Stimulated activated naive CD8-positive, alpha-beta T cell treated with anti-CD3 and anti-CD28 coated beads, Interleukin-15, Interleukin-2, amounts not matched to agents 100 ng/mL and 50 ng/mL, for 24 hours (primary cell): ENCODE data around the gene COL27A1.

ENCODE experiments used
- H3K27ac Mint-ChIP-seq: one replicate; pipeline ENCODE4 v1.8.0; 2021; ENCODE audit warnings: mild to moderate bottlenecking, mixed read lengths
- H3K27me3 Mint-ChIP-seq: one replicate; pipeline ENCODE4 v1.8.0; 2021; ENCODE audit warnings: mixed read lengths
- H3K36me3 Mint-ChIP-seq: one replicate; pipeline ENCODE4 v1.8.0; 2021; ENCODE audit warnings: low read depth, mixed read lengths
- H3K4me1 Mint-ChIP-seq: one replicate; pipeline ENCODE4 v1.8.0; 2021; ENCODE audit warnings: low read depth, mixed read lengths
- H3K4me3 Mint-ChIP-seq: one replicate; pipeline ENCODE4 v1.8.0; 2021; ENCODE audit warnings: mild to moderate bottlenecking, mixed read lengths
- H3K9me3 Mint-ChIP-seq: one replicate; pipeline ENCODE4 v1.8.0; 2021; ENCODE audit warnings: mixed read lengths

Gene COL27A1

DNA sequence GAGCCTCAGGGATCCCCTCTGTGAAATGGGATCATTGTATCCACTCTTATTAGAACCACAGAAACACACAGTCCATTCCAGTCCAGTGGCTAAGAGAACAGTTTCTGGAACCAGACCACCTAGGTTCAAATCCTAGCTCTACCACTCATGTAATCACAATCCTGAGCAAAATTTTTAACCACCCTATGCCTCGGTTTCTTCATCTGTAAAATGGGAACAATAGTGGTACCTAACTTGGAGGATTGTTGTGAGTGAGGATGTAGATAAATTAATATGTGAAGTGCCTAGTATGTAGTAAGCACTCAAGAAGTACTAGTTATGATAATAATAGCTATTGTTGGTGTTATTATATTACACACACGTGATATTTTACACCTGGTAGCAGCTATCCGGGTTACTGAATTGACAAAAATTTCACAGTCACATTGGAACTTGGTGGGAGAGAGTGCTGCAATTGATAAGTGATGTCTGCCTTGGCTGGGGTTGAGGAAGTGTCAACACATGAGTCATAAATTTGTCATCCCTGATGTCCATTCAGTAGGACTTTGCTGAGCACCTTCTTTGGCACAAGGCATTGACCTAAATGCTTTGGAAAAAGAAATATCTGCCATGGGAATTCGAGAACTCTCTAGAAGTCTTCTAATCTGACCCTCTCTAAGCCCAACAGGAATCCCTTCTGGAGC, 68.4 kb downstream of the COL27A1 start:
- Mint-ChIP-seq H3K36me3 (no peaks in the 10 kb centered on the region), H3K4me1 (no peaks in the 10 kb centered on the region), H3K27me3 (no peaks in the 10 kb centered on the region), H3K9me3 (no peaks in the 10 kb centered on the region), H3K4me3 (no peak overlapping the region), H3K27ac (no peak overlapping the region)

DNA sequence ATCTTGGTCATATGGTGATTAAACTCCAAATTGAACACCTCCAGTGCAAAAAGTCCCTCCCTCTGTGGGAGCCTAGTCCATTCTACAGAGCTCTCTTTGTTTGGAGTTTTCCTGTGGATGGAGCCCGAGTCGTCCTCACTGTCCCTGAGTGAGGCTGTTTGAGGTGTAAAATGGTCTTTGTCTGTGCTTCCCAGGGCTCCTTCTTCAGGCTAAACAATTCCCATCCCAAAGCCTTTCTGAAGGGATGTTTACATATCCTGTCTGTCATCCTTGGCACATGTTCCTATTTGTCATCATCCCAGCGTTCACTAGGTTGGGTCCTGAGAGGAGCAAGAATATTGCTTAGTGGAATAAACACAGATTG, 68.9 kb downstream of the COL27A1 start:
- H3K27me3 Mint-ChIP-seq: no peaks in the 10 kb centered on the region
- H3K9me3 Mint-ChIP-seq: no peaks in the 10 kb centered on the region
- H3K4me3 Mint-ChIP-seq: no peak overlapping the region
- H3K36me3 Mint-ChIP-seq: no peaks in the 10 kb centered on the region
- no peaks in the 10 kb centered on the region for H3K4me1 Mint-ChIP-seq
- H3K27ac Mint-ChIP-seq: no peak overlapping the region

DNA sequence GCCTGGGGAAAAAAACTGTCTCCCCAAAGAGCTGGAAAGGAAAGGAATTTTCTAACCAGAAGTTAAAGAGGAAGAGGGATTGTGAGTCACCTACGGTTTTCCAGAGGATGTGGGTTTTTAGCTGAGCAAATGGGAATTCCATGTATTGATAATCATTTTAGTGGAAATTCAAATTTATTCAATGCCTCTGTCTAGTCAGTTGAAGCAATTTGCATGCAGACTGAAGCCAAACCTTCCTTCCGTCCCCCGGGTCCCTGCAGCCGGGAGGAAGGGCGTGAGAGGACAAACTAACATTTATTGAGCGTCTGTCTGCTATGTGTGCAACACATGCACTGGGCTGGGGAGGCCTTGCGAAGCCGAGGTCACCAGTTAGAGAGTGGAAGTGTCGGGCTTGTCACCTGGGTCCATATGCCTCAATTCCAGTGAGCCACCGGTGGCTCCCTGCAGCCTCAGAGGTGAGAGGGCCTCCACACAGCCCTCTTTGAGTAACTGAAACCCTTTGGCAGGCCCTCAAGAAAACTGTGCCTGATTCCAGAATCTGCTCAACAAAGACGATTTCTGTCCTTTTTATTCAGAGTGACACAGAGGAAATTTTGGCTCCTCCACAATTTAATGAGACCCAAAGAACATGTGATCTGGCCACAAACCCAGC, 70.3 kb downstream of the COL27A1 start:
- H3K27me3 Mint-ChIP-seq: no peaks in the 10 kb centered on the region
- no peak overlapping the region for H3K27ac Mint-ChIP-seq
- no peak overlapping the region for H3K4me3 Mint-ChIP-seq
- H3K9me3 Mint-ChIP-seq: no peaks in the 10 kb centered on the region
- H3K4me1 Mint-ChIP-seq: no peaks in the 10 kb centered on the region
- no peaks in the 10 kb centered on the region for H3K36me3 Mint-ChIP-seq

DNA sequence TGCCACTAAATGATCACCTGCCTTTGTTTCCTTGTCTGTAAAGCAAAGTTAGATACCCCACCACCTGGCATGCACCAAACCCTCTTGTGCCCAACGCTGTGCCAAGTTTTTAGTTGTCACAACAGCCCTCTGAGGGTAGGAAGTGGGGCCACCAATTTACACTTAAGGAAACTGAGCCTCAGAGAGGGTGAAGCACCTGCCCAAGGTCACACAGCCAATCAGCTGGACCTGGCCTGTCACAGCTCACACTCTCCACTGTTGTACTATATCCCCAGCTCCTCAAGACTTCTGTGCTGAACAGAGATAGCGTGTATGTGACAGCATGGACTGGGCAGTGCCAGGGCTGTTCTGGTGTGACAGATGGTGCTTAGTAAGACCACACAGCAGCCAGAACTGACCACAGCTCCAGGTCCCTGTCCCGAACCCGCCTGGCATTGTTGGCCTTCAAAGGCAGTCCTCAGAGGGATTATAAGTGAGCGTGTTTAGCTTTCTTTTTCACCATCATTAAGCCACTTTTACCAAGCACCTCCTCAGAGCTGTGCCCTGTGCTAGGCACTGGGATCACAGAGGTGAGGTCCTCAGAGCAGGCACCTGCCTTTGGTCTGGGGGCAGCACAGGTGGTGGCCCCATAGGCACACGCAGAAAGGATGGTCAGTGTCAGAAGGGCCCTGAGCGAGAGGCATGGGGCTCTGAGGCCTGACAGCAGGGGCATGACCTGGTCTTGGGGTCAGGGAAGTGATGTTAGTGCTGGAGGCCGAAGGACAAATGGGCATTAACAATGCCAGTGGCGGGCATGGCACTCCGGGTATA, 71.1 kb downstream of the COL27A1 start:
- Mint-ChIP-seq H3K4me1 (no peaks in the 10 kb centered on the region), H3K27ac (no peak overlapping the region), H3K9me3 (no peaks in the 10 kb centered on the region), H3K36me3 (no peaks in the 10 kb centered on the region), H3K27me3 (no peaks in the 10 kb centered on the region), H3K4me3 (no peak overlapping the region)

DNA sequence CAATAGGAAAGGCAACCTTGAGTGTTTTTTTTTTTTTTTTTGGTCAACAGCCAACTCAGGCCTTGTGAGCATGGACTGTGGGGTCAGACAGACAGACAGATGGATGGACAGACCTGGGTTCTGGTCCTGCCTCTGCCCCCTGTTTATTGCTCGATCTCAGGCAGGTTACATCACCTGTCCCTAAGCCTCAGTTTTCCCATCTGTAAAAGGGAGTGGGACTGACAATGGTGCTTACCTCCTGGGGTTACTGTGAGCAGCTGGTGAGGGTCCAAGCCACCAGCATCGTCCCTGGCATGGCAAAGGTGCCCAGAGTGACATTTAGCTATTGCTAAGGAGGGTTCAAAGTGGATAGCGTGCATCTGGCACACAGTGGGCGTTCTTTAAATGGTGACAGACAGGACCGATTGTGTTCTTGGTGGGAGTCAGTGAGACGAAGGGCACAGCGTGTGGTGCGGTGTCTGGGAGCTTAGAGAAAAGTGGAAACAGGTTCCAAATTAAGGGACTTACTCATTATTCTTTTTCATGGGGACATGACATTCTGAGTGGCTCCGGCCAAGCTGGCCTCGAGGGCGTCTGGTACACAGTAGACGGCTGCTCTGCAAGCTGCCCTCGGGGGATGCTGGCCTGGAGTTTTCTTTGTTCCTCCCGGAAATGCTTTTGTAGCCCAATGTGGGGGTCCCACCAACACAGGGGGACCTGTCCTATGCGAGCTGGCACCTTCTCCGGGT, 72.1 kb downstream of the COL27A1 start:
- H3K4me3 Mint-ChIP-seq: no peak overlapping the region
- H3K27ac Mint-ChIP-seq: no peak overlapping the region
- H3K9me3 Mint-ChIP-seq: no peaks in the 10 kb centered on the region
- no peaks in the 10 kb centered on the region for H3K4me1 Mint-ChIP-seq
- no peaks in the 10 kb centered on the region for H3K36me3 Mint-ChIP-seq
- H3K27me3 Mint-ChIP-seq: no peaks in the 10 kb centered on the region

DNA sequence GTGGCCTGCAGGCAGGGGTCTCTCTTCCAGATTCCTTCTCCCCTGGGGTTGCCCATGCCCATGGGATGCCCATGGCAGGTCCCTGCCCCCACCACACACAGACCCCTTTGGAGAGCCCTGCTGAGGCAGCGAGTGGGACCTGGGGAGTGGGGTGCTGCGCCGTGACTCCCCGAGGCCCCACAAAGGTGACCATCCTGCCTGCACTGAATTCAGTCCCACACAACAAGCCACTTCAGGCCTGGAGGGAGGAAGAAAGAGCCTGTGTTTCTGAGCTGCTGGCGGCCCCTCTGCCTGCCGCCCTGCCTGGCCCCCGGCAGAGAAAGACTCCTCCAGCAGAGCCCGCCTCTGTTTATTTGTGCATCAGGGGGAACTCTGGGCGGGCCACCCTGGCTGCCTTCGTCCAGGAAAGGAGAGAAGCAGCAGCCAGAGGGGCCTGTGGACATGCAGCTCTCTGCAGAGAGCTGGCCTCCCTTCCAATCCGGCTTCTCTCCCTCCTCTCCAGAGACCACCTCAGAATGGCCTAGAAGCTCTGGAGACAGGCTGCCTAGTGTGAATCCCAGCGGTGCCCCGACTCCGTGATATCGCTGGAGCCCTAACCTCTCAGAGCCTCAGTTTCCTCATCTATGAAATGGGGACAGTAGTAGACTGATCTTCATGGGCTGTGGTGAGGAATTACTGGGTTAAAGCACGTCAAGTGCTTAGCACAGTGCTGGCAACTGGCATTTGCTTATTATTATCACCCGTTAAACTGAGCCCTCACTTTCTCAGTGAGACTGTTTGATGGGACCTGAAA, 72.9 kb downstream of the COL27A1 start:
- Mint-ChIP-seq H3K27ac (no peak overlapping the region), H3K9me3 (no peaks in the 10 kb centered on the region), H3K36me3 (no peaks in the 10 kb centered on the region), H3K4me1 (no peaks in the 10 kb centered on the region), H3K4me3 (no peak overlapping the region), H3K27me3 (no peaks in the 10 kb centered on the region)

DNA sequence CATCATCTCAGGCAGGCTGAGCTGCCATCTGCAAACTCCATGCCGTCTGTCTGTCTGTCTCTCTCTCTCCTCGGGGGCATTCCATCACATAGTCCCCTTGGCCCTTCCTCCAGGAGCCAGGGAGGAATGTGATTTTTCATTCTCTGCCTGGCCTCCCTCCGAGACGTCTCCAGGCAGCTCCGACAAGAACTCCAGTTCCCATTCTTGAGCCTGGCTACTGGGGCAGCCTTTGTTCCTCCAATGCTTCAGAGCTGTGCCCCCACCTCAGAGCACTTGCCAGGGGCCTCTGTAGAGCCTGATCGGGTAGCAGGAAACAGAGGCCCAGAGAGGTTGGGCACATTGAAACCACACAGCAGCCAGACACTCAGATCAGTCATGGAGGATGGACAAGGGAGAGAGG, 74.0 kb downstream of the COL27A1 start:
- Mint-ChIP-seq H3K4me1 (no peaks in the 10 kb centered on the region), H3K9me3 (no peaks in the 10 kb centered on the region), H3K4me3 (no peak overlapping the region), H3K27me3 (peaks cover 4% of the 10 kb centered on the region), H3K27ac (no peak overlapping the region), H3K36me3 (no peaks in the 10 kb centered on the region)

DNA sequence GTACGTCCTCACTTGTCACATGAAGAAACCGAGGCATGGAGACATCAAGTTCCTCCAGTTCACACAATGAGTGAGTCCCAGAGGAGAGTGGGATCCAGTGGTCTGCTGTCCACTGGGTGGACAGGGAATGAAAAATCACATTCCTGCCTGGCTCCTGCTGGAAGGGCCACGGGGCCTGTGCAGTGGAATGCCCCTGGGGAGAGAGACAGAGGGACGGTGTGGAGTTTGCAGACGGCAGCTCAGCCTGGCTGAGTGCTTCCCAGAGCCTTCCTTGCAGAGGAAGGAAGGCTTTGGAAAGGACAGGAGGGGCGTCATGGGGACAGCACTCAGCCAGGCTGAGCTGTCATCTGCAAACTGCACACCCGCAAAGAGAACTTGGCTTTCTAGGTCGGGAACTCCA, 74.7 kb downstream of the COL27A1 start:
- Mint-ChIP-seq H3K27ac (no peak overlapping the region), H3K27me3 (peaks cover 4% of the 10 kb centered on the region), H3K36me3 (no peaks in the 10 kb centered on the region), H3K4me1 (no peaks in the 10 kb centered on the region), H3K9me3 (no peaks in the 10 kb centered on the region), H3K4me3 (no peak overlapping the region)

DNA sequence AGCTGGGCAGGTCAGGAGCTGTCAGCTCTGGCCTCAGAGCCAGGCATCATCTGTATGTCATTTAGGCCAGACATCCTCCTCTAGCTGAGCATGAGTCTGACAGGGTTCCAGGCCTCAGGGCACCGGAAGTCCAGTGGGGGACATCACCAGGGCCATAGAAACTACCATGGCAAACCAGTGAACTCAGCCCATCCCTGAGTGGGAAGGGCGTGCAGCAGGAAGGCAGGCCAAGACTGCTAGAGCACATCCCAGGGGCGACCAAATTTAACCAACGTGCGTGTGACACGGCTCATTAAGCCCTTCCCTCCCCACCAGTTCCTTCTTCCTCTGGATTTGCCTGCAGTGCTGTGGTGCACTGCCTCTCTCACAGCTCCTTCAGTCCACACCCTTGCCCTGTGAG, 75.9 kb downstream of the COL27A1 start:
- Mint-ChIP-seq H3K27ac (no peak overlapping the region), H3K36me3 (no peaks in the 10 kb centered on the region), H3K4me3 (no peak overlapping the region), H3K4me1 (no peaks in the 10 kb centered on the region), H3K9me3 (no peaks in the 10 kb centered on the region), H3K27me3 (peaks cover 4% of the 10 kb centered on the region)

DNA sequence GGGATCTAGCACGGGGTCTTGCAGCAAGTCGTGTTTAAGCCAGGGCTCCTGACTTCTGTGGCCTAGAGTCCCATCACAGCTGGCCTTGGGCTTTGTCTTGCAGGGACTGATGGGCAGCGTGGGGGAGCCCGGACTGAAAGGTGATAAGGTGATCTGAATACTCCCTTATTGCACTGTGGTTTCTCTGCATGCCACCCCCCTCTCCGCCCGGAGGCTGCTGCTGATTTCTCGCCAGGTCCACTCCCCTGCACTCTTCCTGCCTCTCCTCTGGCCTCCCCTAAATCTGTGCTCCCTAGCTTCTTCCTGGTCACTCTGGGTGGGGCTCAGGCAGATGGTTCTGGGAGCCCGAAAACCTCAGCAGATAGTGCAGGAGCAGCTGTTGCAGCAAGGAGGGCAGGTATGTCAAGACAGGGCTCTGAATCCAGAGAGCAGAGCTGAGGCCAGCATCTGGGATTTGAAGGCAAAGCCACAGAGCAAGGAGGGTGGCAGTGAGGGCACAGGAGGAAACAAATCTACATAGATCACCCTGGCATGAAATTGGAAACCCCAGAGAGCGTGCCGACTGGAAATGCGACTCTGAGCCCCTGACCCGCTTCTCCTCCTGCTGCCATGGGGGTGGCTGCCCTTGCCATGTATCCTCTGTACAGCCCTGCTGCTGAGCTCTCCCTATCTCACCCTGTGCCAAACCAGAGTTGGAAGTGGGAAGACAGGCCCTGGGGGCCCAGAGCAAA, 76.5 kb downstream of the COL27A1 start:
- Mint-ChIP-seq H3K36me3 (no peaks in the 10 kb centered on the region), H3K27me3 (peaks cover 4% of the 10 kb centered on the region), H3K9me3 (no peaks in the 10 kb centered on the region), H3K4me3 (no peak overlapping the region), H3K4me1 (no peaks in the 10 kb centered on the region), H3K27ac (no peak overlapping the region)

DNA sequence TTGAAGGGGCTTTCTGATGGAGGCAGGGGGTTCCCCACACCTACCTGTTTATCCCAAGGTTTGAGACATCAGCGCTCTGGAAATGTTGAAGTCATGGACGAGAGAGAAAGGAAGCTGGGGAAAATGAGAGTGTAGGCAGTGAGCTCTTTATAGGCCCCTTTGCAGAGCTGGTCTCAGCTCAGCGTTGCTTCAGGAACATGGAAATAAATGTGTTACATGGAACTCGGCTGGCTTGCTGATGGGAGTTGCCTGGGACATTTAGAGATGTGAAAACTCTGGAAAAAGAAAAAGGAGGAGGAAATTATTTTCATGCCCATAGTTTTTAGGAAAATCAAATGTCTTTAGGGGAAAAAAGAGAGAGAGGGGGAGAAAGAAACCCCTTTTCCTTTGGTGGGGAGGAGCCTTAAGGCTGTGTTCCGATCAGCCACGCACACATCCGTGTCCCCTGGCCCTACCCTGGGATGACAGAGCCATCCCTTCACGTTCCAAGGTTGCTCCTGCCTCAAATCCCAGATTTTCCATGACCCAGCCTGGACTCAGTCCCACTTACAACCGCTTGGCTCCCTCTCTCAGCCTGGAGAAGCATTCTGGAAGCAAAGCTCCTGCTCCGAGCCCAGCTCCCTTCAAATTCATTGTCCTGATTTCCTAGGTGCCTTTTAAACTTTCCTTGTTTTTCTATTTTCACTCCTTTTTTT, 78.3 kb downstream of the COL27A1 start:
- peaks cover 4% of the 10 kb centered on the region for H3K27me3 Mint-ChIP-seq
- no peaks in the 10 kb centered on the region for H3K9me3 Mint-ChIP-seq
- no peak overlapping the region for H3K4me3 Mint-ChIP-seq
- H3K27ac Mint-ChIP-seq: no peak overlapping the region
- no peaks in the 10 kb centered on the region for H3K36me3 Mint-ChIP-seq
- H3K4me1 Mint-ChIP-seq: no peaks in the 10 kb centered on the region

DNA sequence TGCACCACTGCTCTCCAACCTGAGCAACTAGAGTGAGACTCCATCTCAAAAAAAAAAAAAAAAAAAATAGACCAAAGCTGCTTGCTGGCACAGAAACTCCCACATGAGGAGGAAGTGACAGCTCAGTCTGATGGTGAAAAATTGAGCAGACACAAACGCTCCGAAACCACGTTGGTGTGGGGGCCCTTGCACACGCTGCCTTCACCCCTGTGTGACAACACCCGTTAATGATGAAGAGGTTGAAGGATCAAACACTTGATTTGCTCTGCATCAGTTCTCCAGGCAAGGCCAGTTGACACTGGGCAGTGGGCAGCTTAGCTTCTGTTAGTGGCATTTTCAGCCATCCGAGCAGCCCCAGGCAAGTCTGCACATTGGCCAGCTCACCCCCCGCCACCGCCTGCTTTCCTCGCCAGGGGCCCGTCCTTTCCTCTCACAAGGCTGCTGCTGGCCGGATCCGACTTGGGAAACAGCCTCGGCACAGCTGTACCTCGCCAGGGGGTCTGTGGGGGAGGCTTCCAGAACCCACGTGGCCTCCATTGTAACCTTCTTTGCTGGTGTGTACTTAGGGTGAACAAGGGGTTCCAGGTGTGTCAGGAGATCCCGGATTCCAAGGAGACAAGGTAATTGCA, 79.8 kb downstream of the COL27A1 start:
- H3K4me3 Mint-ChIP-seq: no peak overlapping the region
- H3K4me1 Mint-ChIP-seq: no peaks in the 10 kb centered on the region
- H3K27me3 Mint-ChIP-seq: peaks cover 4% of the 10 kb centered on the region
- no peaks in the 10 kb centered on the region for H3K36me3 Mint-ChIP-seq
- no peaks in the 10 kb centered on the region for H3K9me3 Mint-ChIP-seq
- no peak overlapping the region for H3K27ac Mint-ChIP-seq
